Measurements from ENCODE around the gene MINDY4. TPM values are rescaled to one million over a fixed set of nuclear protein-coding genes. Genes with fewer than 3 reads are reported as not detected.

MINDY4 gene
- total RNA-seq, 1 experiment from 2014 or later: 2.1 TPM

- H3K4me3 Mint-ChIP-seq (ENCODE audit: unreplicated experiment): no peak overlapping the region
- no peaks in the 10 kb centered on the region for H3K9me3 ChIP-seq
- H3K4me1 Mint-ChIP-seq (ENCODE audit: low read depth, unreplicated experiment): peaks cover 13% of the 10 kb centered on the region
- no peak overlapping the region for H3K27ac Mint-ChIP-seq (ENCODE audit: unreplicated experiment)
- DNase-seq: no peak
- H3K9me3 Mint-ChIP-seq (ENCODE audit: unreplicated experiment): peaks cover 14% of the 10 kb centered on the region
- no peaks in the 10 kb centered on the region for H3K27me3 Mint-ChIP-seq (ENCODE audit: insufficient read depth, unreplicated experiment)
- BruUV-seq (replicated peaks): no TSS peak
- peaks cover 14% of the 10 kb centered on the region for H3K4me1 ChIP-seq
- CTCF ChIA-PET: interaction anchor here (1.4 kb wide), 1 partner anchor 234 kb away, joined by 3 read pairs; no protein-coding TSS in a partner anchor
- TF ChIP-seq CTCF (IDR thresholded peaks at IDR 0.05; ENCODE audit: insufficient read depth in 1 of 2, low read depth in 1 of 2, low read length in 1 of 2, severe bottlenecking in 1 of 2, unreplicated experiment in 1 of 2): no peak
- H3K36me3 Mint-ChIP-seq (ENCODE audit: insufficient read depth, unreplicated experiment): no peaks in the 10 kb centered on the region
- POLR2A ChIA-PET: no interaction called here
- H3K27me3 ChIP-seq (replicated peaks; ENCODE audit: control insufficient read depth, insufficient read depth, low read length): no peaks in the 10 kb centered on the region
- H3K4me3 ChIP-seq (ENCODE audit: low read depth, low read length): no peak overlapping the region
- intact Hi-C loops (cut with micrococcal nuclease; ENCODE audit: unreplicated experiment): no loop called here
- no peaks in the 10 kb centered on the region for H3K36me3 ChIP-seq (ENCODE audit: control insufficient read depth, insufficient read depth, low read length)
Observed at GRCh38 chr7:30750010-30750409, 21.2 kb upstream of the MINDY4 start.

GRCh38 chr7:30750683-30751650 is 20.2 kb upstream of the MINDY4 start:
- Histone ChIP-seq H3K4me3 (ENCODE audit: low read depth, low read length) (no peak overlapping the region), H3K27me3 (replicated peaks; ENCODE audit: control insufficient read depth, insufficient read depth, low read length) (no peaks in the 10 kb centered on the region), H3K36me3 (ENCODE audit: control insufficient read depth, insufficient read depth, low read length) (no peaks in the 10 kb centered on the region), H3K4me1 (peaks cover 14% of the 10 kb centered on the region), H3K9me3 (no peaks in the 10 kb centered on the region)
- no TSS peak for BruUV-seq (replicated peaks)
- no peak for TF ChIP-seq CTCF (IDR thresholded peaks at IDR 0.05; ENCODE audit: insufficient read depth in 1 of 2, low read depth in 1 of 2, low read length in 1 of 2, severe bottlenecking in 1 of 2, unreplicated experiment in 1 of 2)
- no peaks in the 10 kb centered on the region for H3K36me3 Mint-ChIP-seq (ENCODE audit: insufficient read depth, unreplicated experiment)
- CTCF ChIA-PET: interaction anchor here (1.4 kb wide), 1 partner anchor 233 kb away, joined by 3 read pairs; no protein-coding TSS in a partner anchor
- H3K27ac Mint-ChIP-seq (ENCODE audit: unreplicated experiment): no peak overlapping the region
- H3K4me3 Mint-ChIP-seq (ENCODE audit: unreplicated experiment): no peak overlapping the region
- DNase-seq: no peak
- peaks cover 14% of the 10 kb centered on the region for H3K9me3 Mint-ChIP-seq (ENCODE audit: unreplicated experiment)
- intact Hi-C loops (cut with micrococcal nuclease; ENCODE audit: unreplicated experiment): no loop called here
- POLR2A ChIA-PET: no interaction called here
- H3K27me3 Mint-ChIP-seq (ENCODE audit: insufficient read depth, unreplicated experiment): no peaks in the 10 kb centered on the region
- peaks cover 13% of the 10 kb centered on the region for H3K4me1 Mint-ChIP-seq (ENCODE audit: low read depth, unreplicated experiment)

GRCh38 chr7:30751696-30752273 is 19.4 kb upstream of the MINDY4 start, which contains the start of gene INMT:
Gene INMT (plus strand): TSS chr7:30752135. CDS start chr7:30752151, 16 bp downstream.
- DNase-seq: no peak
- H3K9me3 Mint-ChIP-seq (ENCODE audit: unreplicated experiment): peaks cover 14% of the 10 kb centered on the region
- intact Hi-C loops (cut with micrococcal nuclease; ENCODE audit: unreplicated experiment): no loop called here
- no TSS peak for BruUV-seq (replicated peaks)
- Histone ChIP-seq H3K27me3 (replicated peaks; ENCODE audit: control insufficient read depth, insufficient read depth, low read length) (no peaks in the 10 kb centered on the region), H3K4me1 (peaks cover 14% of the 10 kb centered on the region), H3K9me3 (no peaks in the 10 kb centered on the region), H3K36me3 (ENCODE audit: control insufficient read depth, insufficient read depth, low read length) (no peaks in the 10 kb centered on the region), H3K4me3 (ENCODE audit: low read depth, low read length) (no peak within 1 kb of the TSS)
- H3K27me3 Mint-ChIP-seq (ENCODE audit: insufficient read depth, unreplicated experiment): no peaks in the 10 kb centered on the region
- no peak within 1 kb of the TSS for H3K4me3 Mint-ChIP-seq (ENCODE audit: unreplicated experiment)
- H3K36me3 Mint-ChIP-seq (ENCODE audit: insufficient read depth, unreplicated experiment): no peaks in the 10 kb centered on the region
- H3K4me1 Mint-ChIP-seq (ENCODE audit: low read depth, unreplicated experiment): peaks cover 13% of the 10 kb centered on the region
- ChIA-PET POLR2A (no interaction called here), CTCF (no interaction called here)
- TF ChIP-seq CTCF (IDR thresholded peaks at IDR 0.05; ENCODE audit: insufficient read depth in 1 of 2, low read depth in 1 of 2, low read length in 1 of 2, severe bottlenecking in 1 of 2, unreplicated experiment in 1 of 2): no peak
- H3K27ac Mint-ChIP-seq (ENCODE audit: unreplicated experiment): no peak within 1 kb of the TSS
